MM.1S (cell line): Measurements from ENCODE around the gene SYT3.

ENCODE experiments used
- DNase-seq: peaks from one replicate; pipeline ENCODE4 v3.0.0-alpha.2; 2015
- H2AFZ ChIP-seq: fragments of 300-600 bp; sonication (generic); 2 replicates; pipeline ENCODE4 v1.6.0; 2016; ENCODE audit warnings: antibody characterized with exemption, low read length
- H3F3A ChIP-seq: fragments of 300-600 bp; sonication (generic); 2 replicates; pipeline ENCODE4 v1.6.1; 2016; ENCODE audit warnings: mild to moderate bottlenecking, antibody characterized with exemption, low read length, moderate library complexity, mixed read lengths; ENCODE audit not compliant: insufficient read depth
- H3K27ac ChIP-seq: fragments of 300-600 bp; sonication (generic); 2 replicates; pipeline ENCODE4 v1.5.1; 2016; ENCODE audit warnings: mild to moderate bottlenecking, low read length
- H3K27me3 ChIP-seq: fragments of 300-600 bp; sonication (generic); replicated peaks from 2 replicates; pipeline ENCODE4 v1.6.0; 2016; ENCODE audit warnings: low read length; ENCODE audit not compliant: insufficient read depth
- H3K36me3 ChIP-seq: fragments of 300-600 bp; sonication (generic); replicated peaks from 2 replicates; pipeline ENCODE4 v1.6.1; 2016; ENCODE audit warnings: mild to moderate bottlenecking, low read length, mixed read lengths; ENCODE audit not compliant: insufficient read depth
- H3K4me1 ChIP-seq: fragments of 300-600 bp; sonication (generic); 2 replicates; pipeline ENCODE4 v1.6.1; 2016; ENCODE audit warnings: low read length, mixed read lengths
- H3K4me2 ChIP-seq: fragments of 300-600 bp; sonication (generic); 2 replicates; pipeline ENCODE4 v1.6.0; 2016; ENCODE audit warnings: low read depth, low read length
- H3K4me3 ChIP-seq: fragments of 300-600 bp; sonication (generic); 2 replicates; pipeline ENCODE4 v1.5.1; 2016; ENCODE audit warnings: low read length, mixed read lengths
- H3K79me2 ChIP-seq: fragments of 300-600 bp; sonication (generic); 2 replicates; pipeline ENCODE4 v1.6.1; 2016; ENCODE audit warnings: mixed run types, low read length, mixed read lengths
- H3K9ac ChIP-seq: fragments of 300-600 bp; sonication (generic); 2 replicates; pipeline ENCODE4 v1.6.1; 2016; ENCODE audit warnings: low read length, mixed read lengths
- H3K9me2 ChIP-seq: fragments of 300-600 bp; sonication (generic); replicated peaks from 2 replicates; pipeline ENCODE4 v1.6.1; 2016; ENCODE audit warnings: mild to moderate bottlenecking, low read length, mixed read lengths; ENCODE audit not compliant: insufficient read depth
- H3K9me3 ChIP-seq: fragments of 300-600 bp; sonication (generic); replicated peaks from 2 replicates; pipeline ENCODE4 v1.6.1; 2016; ENCODE audit warnings: mild to moderate bottlenecking, low read length, mixed read lengths; ENCODE audit not compliant: insufficient read depth
- H4K20me1 ChIP-seq: fragments of 300-600 bp; sonication (generic); 2 replicates; pipeline ENCODE4 v1.6.1; 2016; ENCODE audit warnings: mild to moderate bottlenecking, low read length, moderate library complexity, mixed read lengths; ENCODE audit not compliant: insufficient read depth
- CTCF ChIP-seq: fragments of 300-600 bp; sonication (generic); IDR thresholded peaks from 2 replicates; pipeline ENCODE4 v1.5.1; 2016; ENCODE audit warnings: antibody characterized with exemption, low read length, mixed read lengths
- EZH2 ChIP-seq: fragments of 300-600 bp; sonication (generic); optimal IDR thresholded peaks from 2 replicates; pipeline ENCODE3; 2017; ENCODE audit warnings: low read depth, mild to moderate bottlenecking, antibody characterized with exemption, low read length, mixed read lengths
- EZH2phosphoT487 ChIP-seq: fragments of 300-600 bp; sonication (generic); IDR thresholded peaks from 2 replicates; pipeline ENCODE4 v1.6.1; 2018; ENCODE audit warnings: antibody characterized with exemption, low read length

Gene SYT3

GRCh38 chr19:50657222-50657669 is 17.6 kb upstream of the SYT3 start:
- H2AFZ ChIP-seq = no peak overlapping the region
- H3K36me3 ChIP-seq = no peaks in the 10 kb centered on the region
- no peaks in the 10 kb centered on the region for H4K20me1 ChIP-seq
- no peak overlapping the region for H3K4me2 ChIP-seq
- no peaks in the 10 kb centered on the region for H3K9me2 ChIP-seq
- H3K9ac ChIP-seq = no peak overlapping the region
- no peak for DNase-seq
- H3K79me2 ChIP-seq = no peaks in the 10 kb centered on the region
- no peaks in the 10 kb centered on the region for H3F3A ChIP-seq
- no peaks in the 10 kb centered on the region for H3K9me3 ChIP-seq
- no peak for TF ChIP-seq CTCF
- no peak for TF ChIP-seq EZH2
- no peak for TF ChIP-seq EZH2phosphoT487
- peaks cover 55% of the 10 kb centered on the region for H3K27me3 ChIP-seq
- H3K4me1 ChIP-seq = no peaks in the 10 kb centered on the region
- H3K4me3 ChIP-seq = no peak overlapping the region
- H3K27ac ChIP-seq = no peak overlapping the region

GRCh38 chr19:50654882-50655281 is 15.2 kb upstream of the SYT3 start:
- H3K27ac ChIP-seq = no peak overlapping the region
- no peak overlapping the region for H3K4me3 ChIP-seq
- no peaks in the 10 kb centered on the region for H3K9me2 ChIP-seq
- no peaks in the 10 kb centered on the region for H3K4me1 ChIP-seq
- no peak overlapping the region for H3K9ac ChIP-seq
- TF ChIP-seq EZH2phosphoT487 (no peak), EZH2 (no peak), CTCF (no peak)
- H3K4me2 ChIP-seq = no peak overlapping the region
- no peaks in the 10 kb centered on the region for H3F3A ChIP-seq
- no peak overlapping the region for H2AFZ ChIP-seq
- H3K9me3 ChIP-seq = no peaks in the 10 kb centered on the region
- H3K27me3 ChIP-seq = peaks cover 64% of the 10 kb centered on the region
- H3K79me2 ChIP-seq = no peaks in the 10 kb centered on the region
- H3K36me3 ChIP-seq = no peaks in the 10 kb centered on the region
- no peaks in the 10 kb centered on the region for H4K20me1 ChIP-seq
- DNase-seq = no peak

GRCh38 chr19:50652722-50653121 is 13.0 kb upstream of the SYT3 start:
- H3K27ac ChIP-seq = no peak overlapping the region
- no peaks in the 10 kb centered on the region for H3K79me2 ChIP-seq
- H3K36me3 ChIP-seq = no peaks in the 10 kb centered on the region
- no peak overlapping the region for H2AFZ ChIP-seq
- no peak for TF ChIP-seq EZH2
- TF ChIP-seq EZH2phosphoT487 = no peak
- no peak for TF ChIP-seq CTCF
- no peak overlapping the region for H3K9ac ChIP-seq
- no peaks in the 10 kb centered on the region for H3K9me2 ChIP-seq
- H4K20me1 ChIP-seq = no peaks in the 10 kb centered on the region
- H3K27me3 ChIP-seq = peaks cover 58% of the 10 kb centered on the region
- no peaks in the 10 kb centered on the region for H3F3A ChIP-seq
- DNase-seq = no peak
- no peak overlapping the region for H3K4me2 ChIP-seq
- H3K4me1 ChIP-seq = no peaks in the 10 kb centered on the region
- H3K4me3 ChIP-seq = no peak overlapping the region
- H3K9me3 ChIP-seq = no peaks in the 10 kb centered on the region
